HEK293 (cell line): ENCODE data around the gene MAP3K8.

Experiments
- CTCF ChIA-PET: fragments of 350-600 bp; formaldehyde crosslinking; extraction: SDS; loops from one replicate; lab custom pipeline; 2021; ENCODE audit warnings: antibody characterized with exemption; lab: Yijun Ruan, JAX
- POLR2A ChIA-PET: fragments of 300-600 bp; formaldehyde crosslinking; extraction: SDS; loops from one replicate; lab custom pipeline; 2020; ENCODE audit warnings: antibody characterized with exemption, inconsistent platforms; lab: Yijun Ruan, JAX
- H3K27ac ChIP-seq: fragments of 200-500 bp; sonication (Bioruptor generic); 2 replicates; pipeline ENCODE4 v1.5.1; 2014; ENCODE audit warnings: low read depth, low read length, control low read depth, inconsistent platforms; ENCODE audit errors: extremely low read depth
- H3K36me3 ChIP-seq, 2 experiments: fragments of 200-500 bp in 1 of 2; sonication (Bioruptor generic) in 1 of 2; 1 replicate in 1 of 2; 2 replicates in 1 of 2; pipeline ENCODE4 v1.5.1; 2014 to 2017; ENCODE audit warnings: inconsistent platforms in 2 of 2, low read length in 2 of 2; ENCODE audit not compliant: control insufficient read depth in 2 of 2, insufficient read depth in 1 of 2
- H3K4me1 ChIP-seq: fragments of 200-500 bp; sonication (Bioruptor generic); 2 replicates; pipeline ENCODE4 v1.5.1; 2014; ENCODE audit warnings: mild to moderate bottlenecking, low read length, inconsistent platforms; ENCODE audit not compliant: control insufficient read depth, insufficient read depth
- H3K4me3 ChIP-seq: 2 replicates; pipeline ENCODE4 v1.5.1; 2011; ENCODE audit warnings: low read depth, mild to moderate bottlenecking, control low read depth, low read length, moderate library complexity
- H3K9me3 ChIP-seq: fragments of 200-500 bp; sonication (Bioruptor generic); 2 replicates; pipeline ENCODE4 v1.5.1; 2014; ENCODE audit warnings: low read depth, low read length, inconsistent platforms; ENCODE audit not compliant: control insufficient read depth, insufficient read depth
- GLI2 ChIP-seq: fragments of 450-650 bp; formaldehyde crosslinking; IDR thresholded peaks from 2 replicates; pipeline ENCODE4; 2017; ENCODE audit warnings: missing biosample characterization, missing genetic modification characterization, low read depth, borderline replicate concordance
- GLI4 ChIP-seq: fragments of 450-650 bp; formaldehyde crosslinking; IDR thresholded peaks from 2 replicates; pipeline ENCODE4 v1.5.1; 2016; ENCODE audit warnings: missing biosample characterization, missing genetic modification characterization
- HOXD13 ChIP-seq: sonication (generic); formaldehyde crosslinking; IDR thresholded peaks from 2 replicates; pipeline ENCODE4 v1.8.0; 2022; ENCODE audit warnings: missing genetic modification reagents, borderline replicate concordance
- KLF1 ChIP-seq: fragments of 450-650 bp; formaldehyde crosslinking; IDR thresholded peaks from 2 replicates; pipeline ENCODE4 v1.5.1; 2016; ENCODE audit warnings: missing biosample characterization, missing genetic modification characterization
- KLF7 ChIP-seq: fragments of 450-650 bp; formaldehyde crosslinking; IDR thresholded peaks from 2 replicates; pipeline ENCODE4 v1.5.1; 2016; ENCODE audit warnings: missing biosample characterization, missing genetic modification characterization, borderline replicate concordance
- OSR2 ChIP-seq: fragments of 450-650 bp; formaldehyde crosslinking; IDR thresholded peaks from 2 replicates; pipeline ENCODE4 v1.5.1; 2016; ENCODE audit warnings: missing biosample characterization, missing genetic modification characterization
- OVOL3 ChIP-seq: fragments of 450-650 bp; formaldehyde crosslinking; IDR thresholded peaks from 2 replicates; pipeline ENCODE4 v1.5.1; 2016; ENCODE audit warnings: missing biosample characterization, missing genetic modification characterization
- PRDM1 ChIP-seq: fragments of 450-650 bp; formaldehyde crosslinking; IDR thresholded peaks from 2 replicates; pipeline ENCODE4; 2016; ENCODE audit warnings: missing biosample characterization, missing genetic modification characterization
- TSHZ1 ChIP-seq: fragments of 450-650 bp; formaldehyde crosslinking; IDR thresholded peaks from 2 replicates; pipeline ENCODE4 v1.5.1; 2016; ENCODE audit warnings: missing biosample characterization, missing genetic modification characterization, borderline replicate concordance
- WT1 ChIP-seq: fragments of 450-650 bp; formaldehyde crosslinking; IDR thresholded peaks from 2 replicates; pipeline ENCODE4 v1.5.1; 2016; ENCODE audit warnings: missing biosample characterization, missing genetic modification characterization
- ZBTB1 ChIP-seq: fragments of 450-650 bp; formaldehyde crosslinking; IDR thresholded peaks from 2 replicates; pipeline ENCODE4 v1.5.1; 2016; ENCODE audit warnings: missing biosample characterization, missing genetic modification characterization
- ZFP37 ChIP-seq: fragments of 450-650 bp; formaldehyde crosslinking; IDR thresholded peaks from 2 replicates; pipeline ENCODE4 v1.5.1; 2016; ENCODE audit warnings: missing biosample characterization, missing genetic modification characterization
- ZNF138 ChIP-seq: fragments of 450-650 bp; formaldehyde crosslinking; IDR thresholded peaks from 2 replicates; pipeline ENCODE4 v1.5.1; 2016; ENCODE audit warnings: missing biosample characterization, missing genetic modification characterization, borderline replicate concordance
- ZNF146 ChIP-seq: fragments of 450-650 bp; formaldehyde crosslinking; IDR thresholded peaks from 2 replicates; pipeline ENCODE4 v1.5.1; 2016; ENCODE audit warnings: missing biosample characterization, missing genetic modification characterization
- ZNF248 ChIP-seq: fragments of 450-650 bp; formaldehyde crosslinking; IDR thresholded peaks from 2 replicates; pipeline ENCODE4 v1.5.1; 2017; ENCODE audit warnings: missing biosample characterization, missing genetic modification characterization
- ZNF280C ChIP-seq: fragments of 450-650 bp; formaldehyde crosslinking; IDR thresholded peaks from 2 replicates; pipeline ENCODE4 v1.5.1; 2016; ENCODE audit warnings: missing biosample characterization, missing genetic modification characterization
- ZNF311 ChIP-seq: fragments of 450-650 bp; formaldehyde crosslinking; IDR thresholded peaks from 2 replicates; pipeline ENCODE4 v1.5.1; 2017; ENCODE audit warnings: missing biosample characterization, missing genetic modification characterization, borderline replicate concordance
- ZNF354C ChIP-seq: fragments of 450-650 bp; formaldehyde crosslinking; IDR thresholded peaks from 2 replicates; pipeline ENCODE4 v1.5.1; 2016; ENCODE audit warnings: missing biosample characterization, missing genetic modification characterization, low read depth, borderline replicate concordance
- ZNF391 ChIP-seq: fragments of 450-650 bp; formaldehyde crosslinking; IDR thresholded peaks from 2 replicates; pipeline ENCODE4 v1.5.1; 2016; ENCODE audit warnings: low read depth, missing biosample characterization, missing genetic modification characterization, borderline replicate concordance
- ZNF423 ChIP-seq: fragments of 450-650 bp; formaldehyde crosslinking; IDR thresholded peaks from 2 replicates; pipeline ENCODE4 v1.5.1; 2016; ENCODE audit warnings: missing biosample characterization, missing genetic modification characterization
- ZNF449 ChIP-seq: fragments of 450-650 bp; formaldehyde crosslinking; IDR thresholded peaks from 2 replicates; pipeline ENCODE4 v1.5.1; 2017; ENCODE audit warnings: missing biosample characterization, mild to moderate bottlenecking, missing genetic modification characterization, moderate library complexity
- ZNF48 ChIP-seq: fragments of 450-650 bp; formaldehyde crosslinking; IDR thresholded peaks from 2 replicates; pipeline ENCODE4 v1.5.1; 2016; ENCODE audit warnings: missing biosample characterization, missing genetic modification characterization
- ZNF501 ChIP-seq: fragments of 450-650 bp; formaldehyde crosslinking; IDR thresholded peaks from 2 replicates; pipeline ENCODE4 v1.5.1; 2016; ENCODE audit warnings: missing biosample characterization, missing genetic modification characterization
- ZNF560 ChIP-seq: fragments of 450-650 bp; formaldehyde crosslinking; IDR thresholded peaks from 2 replicates; pipeline ENCODE4 v1.5.1; 2017; ENCODE audit warnings: missing biosample characterization, missing genetic modification characterization, borderline replicate concordance
- ZNF624 ChIP-seq: fragments of 450-650 bp; formaldehyde crosslinking; IDR thresholded peaks from 2 replicates; pipeline ENCODE4 v1.5.1; 2017; ENCODE audit warnings: missing biosample characterization, missing genetic modification characterization
- ZNF660 ChIP-seq: fragments of 450-650 bp; IDR thresholded peaks from 2 replicates; pipeline ENCODE4 v1.5.1; 2018; ENCODE audit warnings: missing biosample characterization, mild to moderate bottlenecking, missing genetic modification characterization
- ZNF707 ChIP-seq: fragments of 450-650 bp; formaldehyde crosslinking; IDR thresholded peaks from 2 replicates; pipeline ENCODE4 v1.5.1; 2016; ENCODE audit warnings: missing biosample characterization, missing genetic modification characterization
- ZNF830 ChIP-seq: fragments of 450-650 bp; IDR thresholded peaks from 2 replicates; pipeline ENCODE4 v1.5.0; 2018; ENCODE audit warnings: missing biosample characterization, missing genetic modification characterization, low read depth, mild to moderate bottlenecking, moderate library complexity
- ZNF837 ChIP-seq: fragments of 450-650 bp; formaldehyde crosslinking; IDR thresholded peaks from 2 replicates; pipeline ENCODE4 v1.5.1; 2016; ENCODE audit warnings: missing biosample characterization, missing genetic modification characterization
- TF ChIP-seq, protein P1 (sequence below): fragments of 450-650 bp; formaldehyde crosslinking; IDR thresholded peaks from 2 replicates; pipeline ENCODE4 v1.5.1; 2016; ENCODE audit warnings: missing biosample characterization, missing genetic modification characterization

MAP3K8 gene

GRCh38 chr10:30433730-30434272 lies at the start of gene MAP3K8:
MAP3K8 (plus strand) TSS chr10:30434184; CDS start chr10:30438939, 4,755 bp downstream.
- CTCF ChIA-PET = interaction anchor here (1.2 to 1.6 kb wide), 3 partner anchors 41 to 157 kb away, joined by 3 to 4 read pairs (median 4); no protein-coding TSS in a partner anchor
- Histone ChIP-seq H3K4me1 (peaks cover 36% of the 10 kb centered on the region), H3K36me3 (peaks cover 0 to 5% of the 10 kb centered on the region in 2 experiments; a peak in 1 of 3 replicates), H3K27ac (peak within 1 kb of the TSS; percentile 86), H3K9me3 (no peaks in the 10 kb centered on the region), H3K4me3 (peak within 1 kb of the TSS; percentile 67)
- POLR2A ChIA-PET = interaction anchor here (0.6 to 2.1 kb wide), 9 partner anchors 8 to 1997 kb away, joined by 3 to 13 read pairs (median 4); no protein-coding TSS in a partner anchor
- TF ChIP-seq ZNF311 (no peak), ZNF660 (0 out of 2 replicates have a peak, but pooled peaks have one; percentile 36), PRDM1 (peak; percentile 57), KLF7 (tag by site-specific recombination) (no peak), ZNF354C (tag by site-specific recombination) (no peak), KLF1 (peak; percentile 46; the same call in 1 of the 2 replicates), WT1 (tag by site-specific recombination) (peak; percentile 29; the same call in 1 of the 2 replicates), GLI4 (tag by site-specific recombination) (0 out of 2 replicates have a peak, but pooled peaks have one; percentile 1), ZNF146 (tag by site-specific recombination) (no peak), ZNF248 (no peak), ZNF48 (tag by site-specific recombination) (no peak), ZNF830 (no peak), GLI2 (tag by site-specific recombination) (no peak), TSHZ1 (no peak), ZNF560 (tag by site-specific recombination) (no peak), OVOL3 (tag by site-specific recombination) (no peak), ZNF837 (tag by site-specific recombination) (no peak), ZNF707 (tag by site-specific recombination) (no peak), ZNF624 (no peak), HOXD13 (CRISPR knock-in tag) (no peak), ZNF138 (no peak), ZBTB1 (tag by site-specific recombination) (no peak), OSR2 (no peak), ZNF391 (tag by site-specific recombination) (no peak), ZNF501 (tag by site-specific recombination) (no peak; the same call in 1 of the 2 replicates), ZNF423 (tag by site-specific recombination) (peak; percentile 72; the same call in 1 of the 2 replicates), ZFP37 (tag by site-specific recombination) (no peak), ZNF449 (tag by site-specific recombination) (no peak), ZNF280C (tag by site-specific recombination) (no peak)
- TF ChIP-seq, protein P1, sequence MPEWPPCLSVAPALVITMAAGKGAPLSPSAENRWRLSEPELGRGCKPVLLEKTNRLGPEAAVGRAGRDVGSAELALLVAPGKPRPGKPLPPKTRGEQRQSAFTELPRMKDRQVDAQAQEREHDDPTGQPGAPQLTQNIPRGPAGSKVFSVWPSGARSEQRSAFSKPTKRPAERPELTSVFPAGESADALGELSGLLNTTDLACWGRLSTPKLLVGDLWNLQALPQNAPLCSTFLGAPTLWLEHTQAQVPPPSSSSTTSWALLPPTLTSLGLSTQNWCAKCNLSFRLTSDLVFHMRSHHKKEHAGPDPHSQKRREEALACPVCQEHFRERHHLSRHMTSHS (tag by site-specific recombination) = no peak
